PFSK-1 (cell line): ENCODE data around the gene PFN4.

Experiments used
- FOXP2 ChIP-seq: optimal IDR thresholded peaks from 2 replicates; pipeline ENCODE3; 2011; ENCODE audit warnings: borderline replicate concordance, control low read depth, inconsistent platforms; ENCODE audit not compliant: insufficient read depth; ENCODE audit errors: extremely low read length, extremely low read depth
- POLR2AphosphoS5 ChIP-seq: IDR thresholded peaks from 2 replicates; pipeline ENCODE4 v1.6.1; 2012; ENCODE audit warnings: low read depth, mild to moderate bottlenecking, control low read depth, low read length, moderate library complexity
- SIN3A ChIP-seq: IDR thresholded peaks from 2 replicates; pipeline ENCODE4 v1.6.1; 2012; ENCODE audit warnings: mild to moderate bottlenecking, low read length, moderate library complexity, borderline replicate concordance; ENCODE audit not compliant: insufficient read depth
- TAF1 ChIP-seq: IDR thresholded peaks from 2 replicates; pipeline ENCODE4 v1.6.1; 2012; ENCODE audit warnings: low read length, control low read depth, borderline replicate concordance; ENCODE audit not compliant: insufficient read depth
- TF ChIP-seq, protein P1 (sequence below), 2 experiments: IDR thresholded peaks; 2 replicates each; pipeline versions ENCODE4 v1.6.1 to v1.8.0; 2011 to 2012; ENCODE audit warnings: low read depth in 2 of 2, low read length in 2 of 2, control low read depth in 1 of 2, inconsistent platforms in 1 of 2, mild to moderate bottlenecking in 1 of 2, moderate library complexity in 1 of 2; ENCODE audit not compliant: insufficient read depth in 1 of 2

GRCh38 chr2:24117902-24118301 is 5.2 kb downstream of the PFN4 start:
- no peak for TF ChIP-seq SIN3A
- TF ChIP-seq TAF1 = no peak
- TF ChIP-seq, protein P1, sequence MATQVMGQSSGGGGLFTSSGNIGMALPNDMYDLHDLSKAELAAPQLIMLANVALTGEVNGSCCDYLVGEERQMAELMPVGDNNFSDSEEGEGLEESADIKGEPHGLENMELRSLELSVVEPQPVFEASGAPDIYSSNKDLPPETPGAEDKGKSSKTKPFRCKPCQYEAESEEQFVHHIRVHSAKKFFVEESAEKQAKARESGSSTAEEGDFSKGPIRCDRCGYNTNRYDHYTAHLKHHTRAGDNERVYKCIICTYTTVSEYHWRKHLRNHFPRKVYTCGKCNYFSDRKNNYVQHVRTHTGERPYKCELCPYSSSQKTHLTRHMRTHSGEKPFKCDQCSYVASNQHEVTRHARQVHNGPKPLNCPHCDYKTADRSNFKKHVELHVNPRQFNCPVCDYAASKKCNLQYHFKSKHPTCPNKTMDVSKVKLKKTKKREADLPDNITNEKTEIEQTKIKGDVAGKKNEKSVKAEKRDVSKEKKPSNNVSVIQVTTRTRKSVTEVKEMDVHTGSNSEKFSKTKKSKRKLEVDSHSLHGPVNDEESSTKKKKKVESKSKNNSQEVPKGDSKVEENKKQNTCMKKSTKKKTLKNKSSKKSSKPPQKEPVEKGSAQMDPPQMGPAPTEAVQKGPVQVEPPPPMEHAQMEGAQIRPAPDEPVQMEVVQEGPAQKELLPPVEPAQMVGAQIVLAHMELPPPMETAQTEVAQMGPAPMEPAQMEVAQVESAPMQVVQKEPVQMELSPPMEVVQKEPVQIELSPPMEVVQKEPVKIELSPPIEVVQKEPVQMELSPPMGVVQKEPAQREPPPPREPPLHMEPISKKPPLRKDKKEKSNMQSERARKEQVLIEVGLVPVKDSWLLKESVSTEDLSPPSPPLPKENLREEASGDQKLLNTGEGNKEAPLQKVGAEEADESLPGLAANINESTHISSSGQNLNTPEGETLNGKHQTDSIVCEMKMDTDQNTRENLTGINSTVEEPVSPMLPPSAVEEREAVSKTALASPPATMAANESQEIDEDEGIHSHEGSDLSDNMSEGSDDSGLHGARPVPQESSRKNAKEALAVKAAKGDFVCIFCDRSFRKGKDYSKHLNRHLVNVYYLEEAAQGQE (IDR thresholded peaks at IDR 0.05; ENCODE audit: insufficient read depth in 1 of 2, low read depth in 2 of 2, low read length in 2 of 2) = no peak
- no peak for TF ChIP-seq POLR2AphosphoS5
- TF ChIP-seq FOXP2 = no peak
